ENCODE measurements around the gene NUMB. TPM values are rescaled to one million over a fixed set of nuclear protein-coding genes. Genes with fewer than 3 reads are reported as not detected.

NUMB gene
- total RNA-seq, 1 experiment from 2014 or later, result 42.0 TPM

DNA sequence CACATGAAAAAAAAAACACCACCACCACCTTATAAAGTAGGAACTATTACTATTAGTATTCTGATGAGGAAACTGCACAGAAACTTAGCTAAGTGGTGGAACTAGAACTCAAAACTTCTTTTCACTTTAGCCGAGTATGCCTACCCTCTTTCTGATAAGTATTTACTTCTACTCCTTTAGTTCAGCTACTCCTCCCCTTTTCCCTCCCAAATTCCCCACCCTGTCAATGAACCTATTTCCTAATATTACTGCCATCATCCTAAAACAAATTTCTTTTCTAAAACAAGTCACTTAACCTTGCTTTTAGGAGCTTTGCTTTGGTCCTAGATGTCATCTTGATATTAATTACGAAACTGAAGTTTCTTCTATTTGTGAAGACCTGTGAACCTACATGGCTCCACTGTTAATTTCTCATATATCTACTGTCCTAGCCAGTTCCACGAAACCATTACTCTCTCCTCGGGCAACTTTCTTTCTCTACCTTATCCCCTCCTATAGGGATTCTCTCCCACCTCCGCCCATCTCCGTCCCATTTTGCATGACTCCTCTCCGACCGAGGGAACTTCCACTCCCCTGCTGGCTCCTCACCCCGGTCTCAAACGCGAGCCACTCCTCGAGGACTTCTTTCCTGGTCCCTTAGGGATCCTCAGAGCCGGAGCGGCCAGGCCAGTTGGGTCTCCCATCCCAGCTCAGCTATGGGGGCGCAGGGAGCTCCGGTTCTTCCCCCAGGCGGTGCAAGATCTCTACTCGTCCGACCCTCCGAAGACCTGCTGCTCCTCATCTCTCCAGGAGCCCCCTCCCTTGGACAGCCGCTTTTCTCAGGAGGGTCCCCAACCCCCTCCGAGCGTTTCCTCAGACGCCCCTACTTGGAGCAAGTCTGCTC, 1.1 kb downstream of the NUMB start (continued):
- no peak for TF ChIP-seq ZNF317 (CRISPR knock-in tag; IDR thresholded peaks at IDR 0.05; ENCODE audit: borderline replicate concordance, low read depth)

DNA sequence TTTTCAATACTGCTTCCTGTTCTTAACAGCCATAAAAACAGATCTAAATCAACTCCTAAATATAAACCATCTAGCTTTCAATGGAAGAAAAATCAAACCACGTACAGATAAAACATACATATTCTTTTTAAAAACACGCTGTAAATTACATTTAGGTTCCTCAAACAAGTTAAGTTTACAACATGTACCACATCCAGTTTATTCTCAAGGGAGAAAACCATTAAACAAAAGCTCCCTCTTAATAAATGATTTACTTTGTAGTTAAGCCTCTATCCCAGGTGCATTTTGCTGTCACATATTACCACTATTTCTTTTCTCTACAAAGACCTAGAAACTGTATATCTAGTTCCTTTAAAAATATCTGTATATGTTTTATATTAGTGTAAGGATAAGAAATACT, 3.1 kb downstream of the NUMB start:
- ATAC-seq, result no peak
- ChIA-PET CTCF (interaction anchor here (1.4 kb wide), 1 partner anchor 160 kb away, joined by 9 read pairs; no protein-coding TSS in a partner anchor), POLR2A (no interaction called here)
- Mint-ChIP-seq H3K4me1 (peaks cover 27% of the 10 kb centered on the region), H3K27ac (no peak overlapping the region), H3K9me3 (no peaks in the 10 kb centered on the region), H3K36me3 (no peaks in the 10 kb centered on the region), H3K4me3 (no peak overlapping the region), H3K27me3 (ENCODE audit: low read depth) (no peaks in the 10 kb centered on the region; the same call in 1 of the 2 replicates)
- TF ChIP-seq, protein P1, sequence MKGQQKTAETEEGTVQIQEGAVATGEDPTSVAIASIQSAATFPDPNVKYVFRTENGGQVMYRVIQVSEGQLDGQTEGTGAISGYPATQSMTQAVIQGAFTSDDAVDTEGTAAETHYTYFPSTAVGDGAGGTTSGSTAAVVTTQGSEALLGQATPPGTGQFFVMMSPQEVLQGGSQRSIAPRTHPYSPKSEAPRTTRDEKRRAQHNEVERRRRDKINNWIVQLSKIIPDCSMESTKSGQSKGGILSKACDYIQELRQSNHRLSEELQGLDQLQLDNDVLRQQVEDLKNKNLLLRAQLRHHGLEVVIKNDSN (CRISPR knock-in tag; IDR thresholded peaks at IDR 0.05), result no peak
- TF ChIP-seq RELA (CRISPR knock-in tag; IDR thresholded peaks at IDR 0.05; ENCODE audit: borderline replicate concordance) (no peak), TEAD1 (CRISPR knock-in tag; IDR thresholded peaks at IDR 0.05) (no peak), KAT7 (CRISPR knock-in tag; IDR thresholded peaks at IDR 0.05; ENCODE audit: borderline replicate concordance) (no peak), TP53 (CRISPR knock-in tag; IDR thresholded peaks at IDR 0.05) (no peak), ESRRA (CRISPR knock-in tag; IDR thresholded peaks at IDR 0.05; ENCODE audit: borderline replicate concordance) (no peak)
- TF ChIP-seq, protein P2, sequence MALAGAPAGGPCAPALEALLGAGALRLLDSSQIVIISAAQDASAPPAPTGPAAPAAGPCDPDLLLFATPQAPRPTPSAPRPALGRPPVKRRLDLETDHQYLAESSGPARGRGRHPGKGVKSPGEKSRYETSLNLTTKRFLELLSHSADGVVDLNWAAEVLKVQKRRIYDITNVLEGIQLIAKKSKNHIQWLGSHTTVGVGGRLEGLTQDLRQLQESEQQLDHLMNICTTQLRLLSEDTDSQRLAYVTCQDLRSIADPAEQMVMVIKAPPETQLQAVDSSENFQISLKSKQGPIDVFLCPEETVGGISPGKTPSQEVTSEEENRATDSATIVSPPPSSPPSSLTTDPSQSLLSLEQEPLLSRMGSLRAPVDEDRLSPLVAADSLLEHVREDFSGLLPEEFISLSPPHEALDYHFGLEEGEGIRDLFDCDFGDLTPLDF (CRISPR knock-in tag; IDR thresholded peaks at IDR 0.05), result no peak
- TF ChIP-seq, protein P3, sequence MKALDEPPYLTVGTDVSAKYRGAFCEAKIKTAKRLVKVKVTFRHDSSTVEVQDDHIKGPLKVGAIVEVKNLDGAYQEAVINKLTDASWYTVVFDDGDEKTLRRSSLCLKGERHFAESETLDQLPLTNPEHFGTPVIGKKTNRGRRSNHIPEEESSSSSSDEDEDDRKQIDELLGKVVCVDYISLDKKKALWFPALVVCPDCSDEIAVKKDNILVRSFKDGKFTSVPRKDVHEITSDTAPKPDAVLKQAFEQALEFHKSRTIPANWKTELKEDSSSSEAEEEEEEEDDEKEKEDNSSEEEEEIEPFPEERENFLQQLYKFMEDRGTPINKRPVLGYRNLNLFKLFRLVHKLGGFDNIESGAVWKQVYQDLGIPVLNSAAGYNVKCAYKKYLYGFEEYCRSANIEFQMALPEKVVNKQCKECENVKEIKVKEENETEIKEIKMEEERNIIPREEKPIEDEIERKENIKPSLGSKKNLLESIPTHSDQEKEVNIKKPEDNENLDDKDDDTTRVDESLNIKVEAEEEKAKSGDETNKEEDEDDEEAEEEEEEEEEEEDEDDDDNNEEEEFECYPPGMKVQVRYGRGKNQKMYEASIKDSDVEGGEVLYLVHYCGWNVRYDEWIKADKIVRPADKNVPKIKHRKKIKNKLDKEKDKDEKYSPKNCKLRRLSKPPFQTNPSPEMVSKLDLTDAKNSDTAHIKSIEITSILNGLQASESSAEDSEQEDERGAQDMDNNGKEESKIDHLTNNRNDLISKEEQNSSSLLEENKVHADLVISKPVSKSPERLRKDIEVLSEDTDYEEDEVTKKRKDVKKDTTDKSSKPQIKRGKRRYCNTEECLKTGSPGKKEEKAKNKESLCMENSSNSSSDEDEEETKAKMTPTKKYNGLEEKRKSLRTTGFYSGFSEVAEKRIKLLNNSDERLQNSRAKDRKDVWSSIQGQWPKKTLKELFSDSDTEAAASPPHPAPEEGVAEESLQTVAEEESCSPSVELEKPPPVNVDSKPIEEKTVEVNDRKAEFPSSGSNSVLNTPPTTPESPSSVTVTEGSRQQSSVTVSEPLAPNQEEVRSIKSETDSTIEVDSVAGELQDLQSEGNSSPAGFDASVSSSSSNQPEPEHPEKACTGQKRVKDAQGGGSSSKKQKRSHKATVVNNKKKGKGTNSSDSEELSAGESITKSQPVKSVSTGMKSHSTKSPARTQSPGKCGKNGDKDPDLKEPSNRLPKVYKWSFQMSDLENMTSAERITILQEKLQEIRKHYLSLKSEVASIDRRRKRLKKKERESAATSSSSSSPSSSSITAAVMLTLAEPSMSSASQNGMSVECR (CRISPR knock-in tag; IDR thresholded peaks at IDR 0.05; ENCODE audit: borderline replicate concordance), result no peak
- TF ChIP-seq, protein P4, sequence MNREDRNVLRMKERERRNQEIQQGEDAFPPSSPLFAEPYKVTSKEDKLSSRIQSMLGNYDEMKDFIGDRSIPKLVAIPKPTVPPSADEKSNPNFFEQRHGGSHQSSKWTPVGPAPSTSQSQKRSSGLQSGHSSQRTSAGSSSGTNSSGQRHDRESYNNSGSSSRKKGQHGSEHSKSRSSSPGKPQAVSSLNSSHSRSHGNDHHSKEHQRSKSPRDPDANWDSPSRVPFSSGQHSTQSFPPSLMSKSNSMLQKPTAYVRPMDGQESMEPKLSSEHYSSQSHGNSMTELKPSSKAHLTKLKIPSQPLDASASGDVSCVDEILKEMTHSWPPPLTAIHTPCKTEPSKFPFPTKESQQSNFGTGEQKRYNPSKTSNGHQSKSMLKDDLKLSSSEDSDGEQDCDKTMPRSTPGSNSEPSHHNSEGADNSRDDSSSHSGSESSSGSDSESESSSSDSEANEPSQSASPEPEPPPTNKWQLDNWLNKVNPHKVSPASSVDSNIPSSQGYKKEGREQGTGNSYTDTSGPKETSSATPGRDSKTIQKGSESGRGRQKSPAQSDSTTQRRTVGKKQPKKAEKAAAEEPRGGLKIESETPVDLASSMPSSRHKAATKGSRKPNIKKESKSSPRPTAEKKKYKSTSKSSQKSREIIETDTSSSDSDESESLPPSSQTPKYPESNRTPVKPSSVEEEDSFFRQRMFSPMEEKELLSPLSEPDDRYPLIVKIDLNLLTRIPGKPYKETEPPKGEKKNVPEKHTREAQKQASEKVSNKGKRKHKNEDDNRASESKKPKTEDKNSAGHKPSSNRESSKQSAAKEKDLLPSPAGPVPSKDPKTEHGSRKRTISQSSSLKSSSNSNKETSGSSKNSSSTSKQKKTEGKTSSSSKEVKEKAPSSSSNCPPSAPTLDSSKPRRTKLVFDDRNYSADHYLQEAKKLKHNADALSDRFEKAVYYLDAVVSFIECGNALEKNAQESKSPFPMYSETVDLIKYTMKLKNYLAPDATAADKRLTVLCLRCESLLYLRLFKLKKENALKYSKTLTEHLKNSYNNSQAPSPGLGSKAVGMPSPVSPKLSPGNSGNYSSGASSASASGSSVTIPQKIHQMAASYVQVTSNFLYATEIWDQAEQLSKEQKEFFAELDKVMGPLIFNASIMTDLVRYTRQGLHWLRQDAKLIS (CRISPR knock-in tag; IDR thresholded peaks at IDR 0.05; ENCODE audit: borderline replicate concordance), result no peak
- TF ChIP-seq, protein P5, sequence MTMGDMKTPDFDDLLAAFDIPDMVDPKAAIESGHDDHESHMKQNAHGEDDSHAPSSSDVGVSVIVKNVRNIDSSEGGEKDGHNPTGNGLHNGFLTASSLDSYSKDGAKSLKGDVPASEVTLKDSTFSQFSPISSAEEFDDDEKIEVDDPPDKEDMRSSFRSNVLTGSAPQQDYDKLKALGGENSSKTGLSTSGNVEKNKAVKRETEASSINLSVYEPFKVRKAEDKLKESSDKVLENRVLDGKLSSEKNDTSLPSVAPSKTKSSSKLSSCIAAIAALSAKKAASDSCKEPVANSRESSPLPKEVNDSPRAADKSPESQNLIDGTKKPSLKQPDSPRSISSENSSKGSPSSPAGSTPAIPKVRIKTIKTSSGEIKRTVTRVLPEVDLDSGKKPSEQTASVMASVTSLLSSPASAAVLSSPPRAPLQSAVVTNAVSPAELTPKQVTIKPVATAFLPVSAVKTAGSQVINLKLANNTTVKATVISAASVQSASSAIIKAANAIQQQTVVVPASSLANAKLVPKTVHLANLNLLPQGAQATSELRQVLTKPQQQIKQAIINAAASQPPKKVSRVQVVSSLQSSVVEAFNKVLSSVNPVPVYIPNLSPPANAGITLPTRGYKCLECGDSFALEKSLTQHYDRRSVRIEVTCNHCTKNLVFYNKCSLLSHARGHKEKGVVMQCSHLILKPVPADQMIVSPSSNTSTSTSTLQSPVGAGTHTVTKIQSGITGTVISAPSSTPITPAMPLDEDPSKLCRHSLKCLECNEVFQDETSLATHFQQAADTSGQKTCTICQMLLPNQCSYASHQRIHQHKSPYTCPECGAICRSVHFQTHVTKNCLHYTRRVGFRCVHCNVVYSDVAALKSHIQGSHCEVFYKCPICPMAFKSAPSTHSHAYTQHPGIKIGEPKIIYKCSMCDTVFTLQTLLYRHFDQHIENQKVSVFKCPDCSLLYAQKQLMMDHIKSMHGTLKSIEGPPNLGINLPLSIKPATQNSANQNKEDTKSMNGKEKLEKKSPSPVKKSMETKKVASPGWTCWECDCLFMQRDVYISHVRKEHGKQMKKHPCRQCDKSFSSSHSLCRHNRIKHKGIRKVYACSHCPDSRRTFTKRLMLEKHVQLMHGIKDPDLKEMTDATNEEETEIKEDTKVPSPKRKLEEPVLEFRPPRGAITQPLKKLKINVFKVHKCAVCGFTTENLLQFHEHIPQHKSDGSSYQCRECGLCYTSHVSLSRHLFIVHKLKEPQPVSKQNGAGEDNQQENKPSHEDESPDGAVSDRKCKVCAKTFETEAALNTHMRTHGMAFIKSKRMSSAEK (CRISPR knock-in tag; IDR thresholded peaks at IDR 0.05; ENCODE audit: borderline replicate concordance), result no peak
- TF ChIP-seq, protein P6, sequence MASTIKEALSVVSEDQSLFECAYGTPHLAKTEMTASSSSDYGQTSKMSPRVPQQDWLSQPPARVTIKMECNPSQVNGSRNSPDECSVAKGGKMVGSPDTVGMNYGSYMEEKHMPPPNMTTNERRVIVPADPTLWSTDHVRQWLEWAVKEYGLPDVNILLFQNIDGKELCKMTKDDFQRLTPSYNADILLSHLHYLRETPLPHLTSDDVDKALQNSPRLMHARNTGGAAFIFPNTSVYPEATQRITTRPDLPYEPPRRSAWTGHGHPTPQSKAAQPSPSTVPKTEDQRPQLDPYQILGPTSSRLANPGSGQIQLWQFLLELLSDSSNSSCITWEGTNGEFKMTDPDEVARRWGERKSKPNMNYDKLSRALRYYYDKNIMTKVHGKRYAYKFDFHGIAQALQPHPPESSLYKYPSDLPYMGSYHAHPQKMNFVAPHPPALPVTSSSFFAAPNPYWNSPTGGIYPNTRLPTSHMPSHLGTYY (CRISPR knock-in tag; IDR thresholded peaks at IDR 0.05), result no peak
- DNase-seq (ENCODE audit: low spot score), result no peak

All from WTC11 (cell line).